GM21423 (cell line): Measurements from ENCODE around the gene CCDC77.

Experiments used
- ATAC-seq: cut with Tn5 transposase; IDR thresholded peaks from one replicate; pipeline ENCODE4 v1.9.1; 2021; ENCODE audit warnings: mild to moderate bottlenecking, moderate library complexity; ENCODE audit not compliant: unreplicated experiment

Gene CCDC77

DNA sequence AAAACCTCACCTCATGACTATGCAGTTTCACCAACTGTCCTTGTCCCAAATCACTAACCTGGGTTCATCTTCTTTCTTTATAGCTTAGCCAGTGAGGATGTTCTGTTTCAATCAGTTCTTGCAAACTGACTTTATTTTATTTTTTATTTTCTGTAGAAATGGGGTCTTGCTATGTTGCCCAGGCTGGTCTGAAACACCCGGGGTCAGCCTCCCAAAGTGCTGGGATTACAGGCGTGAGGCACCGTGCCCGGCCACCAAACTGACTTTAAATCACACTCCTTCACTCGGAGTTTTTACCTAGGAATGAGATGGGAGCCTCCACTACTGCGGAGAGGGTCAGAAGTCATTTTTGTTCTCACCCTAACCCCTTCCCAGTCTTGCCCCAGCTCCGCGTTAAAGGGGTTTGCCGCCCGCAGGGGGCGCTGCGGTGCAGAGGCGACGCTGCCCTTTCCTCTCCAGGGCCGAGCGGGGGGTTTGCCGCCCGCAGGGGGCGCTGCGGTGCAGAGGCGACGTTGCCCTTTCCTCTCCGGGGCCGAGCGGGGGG, 51.3 kb downstream of the CCDC77 start:
- no peak for ATAC-seq

DNA sequence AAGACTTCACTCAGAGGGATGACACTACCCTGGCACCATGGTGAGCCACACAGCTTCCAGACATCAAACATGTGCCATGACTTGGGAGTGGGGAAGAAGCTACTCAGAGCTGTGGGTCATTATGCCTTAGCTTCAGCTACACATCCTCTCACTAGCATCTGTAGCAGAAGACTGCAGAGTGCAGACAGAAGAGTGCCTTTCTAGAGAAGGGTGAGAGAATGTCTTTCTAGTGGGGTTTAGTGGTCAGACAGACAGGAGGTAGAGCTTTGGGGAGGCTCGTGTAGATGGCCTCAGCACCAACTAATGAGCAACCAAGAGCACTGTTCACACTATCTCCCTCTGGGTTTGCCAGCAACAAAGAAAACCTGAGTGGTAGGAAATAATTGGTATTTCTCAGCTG, 53.4 kb downstream of the CCDC77 start:
- ATAC-seq: no peak

DNA sequence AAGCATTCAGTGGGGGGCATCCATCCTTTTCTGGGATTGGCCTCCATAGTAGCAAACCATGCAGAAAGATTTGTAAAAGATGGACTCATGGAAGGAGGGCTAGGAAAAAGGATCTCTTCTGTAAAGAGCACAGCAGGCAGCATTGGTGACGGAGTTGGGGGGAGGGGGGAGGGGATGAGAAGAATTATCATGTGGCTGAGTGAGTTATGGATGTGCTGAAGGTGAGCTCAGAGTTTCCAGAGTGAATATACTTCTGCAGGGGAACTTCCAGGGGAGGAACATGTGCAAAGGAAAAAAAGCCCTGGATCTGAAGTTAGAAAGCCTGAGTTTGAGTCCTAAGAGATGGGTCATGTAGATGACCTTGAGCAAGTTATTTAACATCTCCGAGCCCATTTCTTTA, 54.4 kb downstream of the CCDC77 start:
- ATAC-seq: no peak

DNA sequence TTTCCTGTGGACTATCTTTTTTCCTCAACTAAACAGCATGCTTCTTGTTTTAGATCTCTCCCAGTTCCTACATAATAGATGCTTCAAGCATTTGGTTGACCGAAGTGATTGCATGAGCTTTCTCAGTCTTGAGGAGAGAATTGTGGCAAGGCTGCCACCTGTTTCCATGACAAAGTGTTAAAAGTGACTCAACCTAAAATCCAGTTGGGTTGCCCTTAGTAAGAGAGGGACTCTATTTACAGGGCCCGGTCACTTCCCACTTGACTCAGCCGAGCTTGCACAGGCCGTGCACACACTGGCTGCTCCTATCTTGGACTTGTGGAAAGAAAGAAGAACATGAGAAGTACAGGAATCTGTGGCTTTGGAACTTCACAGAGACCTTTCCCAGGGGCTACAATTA, 56.2 kb downstream of the CCDC77 start:
- no peak for ATAC-seq

DNA sequence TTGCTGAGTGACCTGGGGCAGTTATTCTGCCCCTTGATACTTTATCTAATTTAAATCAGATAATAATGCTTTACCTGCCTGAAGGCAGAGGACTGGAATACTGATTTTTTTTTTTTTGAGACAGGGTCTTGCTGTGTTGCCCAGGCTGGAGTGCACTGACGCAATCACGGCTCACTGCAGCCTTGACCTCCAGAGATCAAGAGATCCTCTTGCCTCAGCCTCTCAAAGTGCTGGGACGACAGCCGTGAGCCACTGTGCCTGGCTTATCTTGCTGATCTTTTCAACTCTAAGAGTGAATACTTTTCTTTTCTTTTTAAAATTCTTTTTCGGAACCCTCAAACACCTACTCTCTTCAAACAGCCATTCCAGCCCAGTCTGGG, 57.6 kb downstream of the CCDC77 start:
- ATAC-seq: no peak

DNA sequence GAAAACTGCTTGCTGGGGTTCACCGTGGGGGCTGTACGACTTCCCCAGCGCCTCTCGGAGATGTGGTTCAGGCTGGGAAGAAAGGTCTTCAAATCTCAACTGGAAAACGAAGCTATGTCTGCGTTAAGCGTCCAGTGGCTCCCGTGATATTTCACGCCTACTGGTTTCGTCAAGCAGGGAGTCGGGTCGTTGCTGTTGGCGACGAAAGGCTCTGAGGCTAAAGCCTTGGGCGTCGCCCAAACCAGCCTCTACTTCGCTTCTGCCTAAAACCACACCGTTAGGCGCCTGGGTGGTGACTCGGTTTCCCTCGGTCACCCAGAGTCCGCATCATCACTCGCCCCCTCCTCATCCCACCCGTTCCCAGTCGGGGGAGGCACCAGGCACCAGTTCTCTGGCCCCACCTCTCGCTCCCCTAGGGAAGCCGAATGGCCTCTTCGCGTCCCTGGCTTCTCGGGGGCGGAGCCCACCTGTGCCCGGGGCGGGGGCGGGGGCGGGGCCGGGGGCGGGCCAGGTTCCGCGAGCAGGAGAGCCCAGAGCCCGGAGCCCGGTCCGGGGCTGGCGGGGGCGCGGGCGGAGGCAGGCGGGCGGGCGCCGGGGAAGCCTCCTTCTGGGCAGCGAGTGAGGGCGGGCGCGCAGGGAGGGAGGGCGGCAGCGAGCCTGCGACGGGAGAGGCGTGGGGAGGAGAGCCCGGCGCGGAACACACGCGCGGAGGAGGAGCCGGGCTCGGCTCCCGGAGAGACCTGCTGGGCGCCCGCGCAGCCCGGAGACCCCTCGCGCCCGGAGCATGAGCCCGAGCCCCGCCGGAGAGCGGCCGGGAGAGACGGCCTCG, 58.2 kb downstream of the CCDC77 start, which contains the start of gene B4GALNT3:
TSS of gene B4GALNT3 (plus strand) at position 510 of the 829 bp plus-strand sequence. CDS start 438 bp downstream, outside the sequence.
- ATAC-seq: no peak

DNA sequence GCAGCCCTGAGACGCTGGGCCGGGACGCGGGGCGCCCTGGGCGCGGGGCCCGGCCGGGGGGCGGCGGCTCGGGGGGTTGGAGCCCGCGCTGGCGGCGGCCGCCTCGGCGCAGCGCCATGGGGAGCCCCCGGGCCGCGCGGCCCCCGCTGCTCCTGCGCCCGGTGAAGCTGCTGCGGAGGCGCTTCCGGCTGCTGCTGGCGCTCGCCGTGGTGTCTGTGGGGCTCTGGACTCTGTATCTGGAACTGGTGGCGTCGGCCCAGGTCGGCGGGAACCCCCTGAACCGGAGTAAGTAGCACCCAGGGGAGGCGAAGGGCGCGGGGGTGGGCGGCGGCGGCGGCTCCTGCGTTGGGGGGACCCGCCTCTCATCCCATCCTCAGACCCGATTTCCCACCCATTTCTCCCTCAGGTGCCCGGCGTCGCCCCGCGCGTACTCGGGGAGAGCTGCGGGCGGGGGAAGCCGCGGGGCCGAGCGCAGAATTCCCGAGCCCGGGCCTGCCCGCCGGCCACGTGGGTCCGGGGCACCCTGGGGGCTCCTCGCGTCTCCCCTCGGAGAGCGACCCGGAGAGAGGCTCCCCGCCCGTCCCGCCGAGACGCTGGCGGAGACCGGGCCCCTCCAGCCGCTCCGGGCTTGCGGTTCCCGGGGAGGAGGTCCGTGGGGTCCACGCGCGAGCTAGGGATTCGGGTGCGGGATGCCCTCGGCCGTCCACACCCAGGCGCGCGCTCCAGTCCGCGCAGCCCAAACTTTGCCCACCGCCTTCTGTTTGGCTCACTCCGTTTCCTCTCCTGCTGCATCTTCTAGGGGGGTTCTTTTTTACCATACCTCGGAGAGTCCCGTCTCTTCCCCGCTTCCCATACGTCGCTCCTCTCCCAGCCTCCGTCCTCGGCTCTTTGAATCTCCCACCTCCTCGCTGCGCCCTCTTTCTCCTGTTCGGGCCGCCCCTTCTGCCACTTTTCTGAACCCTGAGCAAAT, 59.1 kb downstream of the CCDC77 start:
- peak; percentile 46 for ATAC-seq

DNA sequence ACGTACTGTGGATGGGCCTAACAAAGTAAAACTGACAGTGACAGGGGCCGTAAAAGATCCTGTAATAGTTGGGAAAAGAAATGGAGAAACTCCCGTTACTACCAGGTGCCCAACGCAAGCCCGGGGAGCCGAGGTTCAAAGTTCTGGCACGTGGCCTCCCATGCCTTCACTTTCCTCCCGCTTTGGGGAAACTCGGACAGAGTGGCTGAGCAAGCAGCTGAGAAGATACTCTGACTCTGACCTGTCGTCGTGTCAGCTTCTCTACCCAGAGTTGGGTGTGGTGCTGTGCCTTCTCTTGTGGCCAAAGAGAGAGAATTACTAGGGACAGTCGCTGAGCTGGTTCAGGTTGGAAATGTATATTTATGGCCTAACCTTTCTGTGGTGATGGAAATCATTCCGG, 60.0 kb downstream of the CCDC77 start:
- ATAC-seq: no peak

DNA sequence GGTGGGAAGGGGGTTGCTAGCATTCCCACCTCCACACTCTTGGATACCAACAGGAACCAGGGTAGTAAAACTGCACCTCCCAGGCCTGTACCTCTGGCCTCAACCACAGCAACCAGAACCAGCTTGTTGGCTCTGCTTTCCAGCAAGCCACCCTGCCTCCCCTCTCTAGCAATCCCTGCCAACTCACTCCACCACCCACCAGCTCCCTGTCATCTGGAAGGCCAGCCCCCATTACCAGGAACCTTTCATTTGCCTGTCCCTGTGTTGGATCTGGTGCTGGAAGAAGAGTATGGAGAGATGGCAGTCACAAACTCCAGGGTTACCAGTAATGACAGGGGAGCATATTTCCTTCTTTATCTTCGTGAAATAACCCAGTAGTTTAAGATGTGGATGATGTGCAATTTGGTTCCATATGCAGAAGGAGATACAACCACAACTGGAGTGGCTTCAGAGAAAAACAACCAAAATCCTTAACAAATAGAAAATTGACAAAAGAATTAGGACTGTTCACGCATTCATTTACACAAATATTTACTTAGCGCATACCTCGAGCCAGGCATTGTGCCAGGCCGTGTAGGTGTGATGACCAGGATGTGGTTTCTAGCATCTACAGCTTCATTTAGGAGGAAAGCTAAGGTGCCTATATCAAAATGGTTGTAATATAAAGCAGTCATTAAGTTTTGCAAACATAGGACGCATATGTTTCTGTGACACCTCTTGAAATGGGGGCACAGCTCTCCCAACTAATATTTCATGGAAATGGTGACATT, 61.7 kb downstream of the CCDC77 start:
- no peak for ATAC-seq

DNA sequence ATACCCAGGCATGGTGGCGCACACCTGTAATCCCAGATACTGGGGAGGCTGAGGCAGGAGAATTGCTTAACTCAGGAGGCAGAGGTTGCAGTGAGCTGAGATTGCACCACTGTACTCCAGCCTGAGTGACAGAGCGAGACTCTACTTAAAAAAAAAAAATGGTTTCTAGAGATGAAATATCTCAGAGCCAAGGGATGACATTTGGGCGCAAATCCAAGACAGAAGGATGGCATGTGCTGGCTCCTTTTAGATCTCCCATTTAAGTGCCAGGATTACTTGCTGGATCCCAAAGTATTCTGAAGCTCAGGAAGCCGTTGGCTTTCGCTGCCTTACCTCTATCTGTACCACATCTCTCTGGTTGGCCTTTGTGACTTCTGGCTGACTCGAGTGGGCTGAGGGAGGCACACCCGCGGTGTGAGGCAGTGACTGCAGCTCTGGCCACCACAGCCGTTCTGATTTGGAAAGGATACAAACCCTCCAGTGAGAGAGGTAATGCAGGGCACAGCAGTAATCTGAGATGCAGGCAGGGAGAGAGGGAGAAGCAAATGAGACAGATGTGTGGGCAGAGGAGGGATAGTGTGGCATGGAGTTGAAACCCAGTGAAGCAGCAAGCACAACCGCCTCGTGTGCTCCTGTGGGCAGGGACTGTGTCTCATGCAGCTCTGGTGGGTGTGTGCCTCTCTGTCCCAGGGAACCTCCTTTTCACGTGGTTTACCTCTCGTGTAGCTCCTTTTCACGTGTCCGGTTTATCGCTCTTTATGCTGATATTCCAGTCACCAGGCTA, 63.2 kb downstream of the CCDC77 start:
- no peak for ATAC-seq

DNA sequence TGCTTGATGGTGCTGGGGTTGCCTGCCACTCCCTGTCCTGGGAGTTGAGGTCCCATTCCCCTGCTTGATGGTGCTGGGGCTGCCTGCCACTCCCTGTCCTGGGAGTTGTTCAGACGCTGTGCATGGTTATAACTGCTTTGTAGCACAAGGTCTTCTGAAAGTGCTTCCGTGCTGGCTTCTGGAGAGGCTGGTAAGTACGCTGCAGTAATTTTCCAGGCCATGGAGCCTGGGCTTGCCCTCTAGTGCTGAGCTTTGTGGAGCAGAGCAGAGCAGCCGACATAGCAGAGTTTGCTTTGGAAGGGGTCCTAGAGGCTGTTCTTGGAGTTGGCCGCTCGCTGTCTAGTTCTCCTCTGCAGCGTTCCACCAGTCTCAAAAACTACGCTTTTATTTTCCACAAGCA, 64.6 kb downstream of the CCDC77 start:
- ATAC-seq: no peak

DNA sequence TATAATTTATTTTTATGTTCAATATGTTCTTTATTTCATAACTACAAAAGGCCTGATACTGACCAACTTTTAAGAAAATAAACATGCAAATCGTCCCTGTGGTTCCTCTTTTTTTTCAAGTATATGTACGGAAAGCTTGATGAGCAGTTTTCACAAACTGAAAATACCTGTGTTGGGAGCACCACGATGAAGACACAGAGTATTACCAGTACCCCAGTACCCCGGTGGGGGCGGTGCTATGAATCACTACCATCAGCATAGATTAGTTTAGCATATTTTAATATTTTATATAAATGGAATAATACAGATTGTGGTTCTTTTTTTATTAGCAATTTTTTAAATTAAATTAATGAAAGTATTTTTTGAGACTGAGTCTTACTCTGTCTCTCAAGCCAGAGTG, 65.3 kb downstream of the CCDC77 start:
- no peak for ATAC-seq

DNA sequence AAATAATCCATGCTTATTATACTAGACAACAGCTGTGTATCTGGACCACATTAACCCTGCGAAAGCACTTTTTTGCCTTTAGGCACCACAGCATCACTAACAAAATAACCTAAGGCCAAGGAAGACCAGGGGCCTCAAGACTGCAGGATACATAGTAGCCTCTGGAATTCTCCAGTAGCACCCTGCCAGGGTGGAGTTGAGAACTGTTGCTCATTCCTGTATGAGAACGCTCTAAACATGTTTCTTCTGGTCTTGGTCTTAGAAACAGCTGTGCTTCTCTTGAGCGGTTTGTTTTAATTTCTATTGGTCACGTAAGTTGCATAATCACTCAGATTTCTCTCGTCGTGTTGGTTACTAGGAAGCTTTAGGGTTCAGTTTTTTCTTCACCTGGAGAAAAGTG, 66.1 kb downstream of the CCDC77 start:
- ATAC-seq: no peak

DNA sequence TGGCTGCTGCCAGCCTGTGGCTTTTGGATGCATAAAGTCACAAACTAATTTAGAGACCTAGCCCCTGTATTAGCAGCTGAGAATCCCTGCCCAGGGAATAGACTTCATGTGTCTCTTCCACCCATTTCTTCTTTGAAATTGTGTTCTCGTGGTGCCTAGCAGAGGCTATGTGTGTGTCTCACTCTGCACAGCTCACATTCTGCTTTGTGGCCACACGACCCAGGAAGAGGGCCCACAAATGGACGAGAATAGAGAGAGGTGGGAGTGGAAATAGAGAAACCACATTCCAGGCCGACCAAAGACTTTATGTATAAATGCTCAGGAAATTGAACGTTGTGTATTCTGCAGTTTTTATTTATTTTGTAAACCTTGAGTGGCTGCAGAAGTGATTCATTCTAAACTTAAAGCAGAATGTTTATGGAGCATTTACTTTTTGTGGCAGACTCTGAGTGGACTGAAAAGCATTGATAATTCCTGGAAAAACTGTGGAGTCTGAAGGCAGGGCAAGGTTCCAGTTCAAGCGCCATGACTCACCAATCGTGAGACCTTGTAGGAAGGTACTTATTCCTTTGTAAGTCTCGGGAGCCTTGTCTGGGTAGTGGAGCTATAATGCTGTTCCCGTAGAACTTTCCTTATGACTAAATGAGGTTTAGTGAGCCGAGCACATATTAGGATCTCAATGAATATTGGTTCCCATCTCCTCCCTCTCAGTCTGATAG, 67.4 kb downstream of the CCDC77 start:
- no peak for ATAC-seq

DNA sequence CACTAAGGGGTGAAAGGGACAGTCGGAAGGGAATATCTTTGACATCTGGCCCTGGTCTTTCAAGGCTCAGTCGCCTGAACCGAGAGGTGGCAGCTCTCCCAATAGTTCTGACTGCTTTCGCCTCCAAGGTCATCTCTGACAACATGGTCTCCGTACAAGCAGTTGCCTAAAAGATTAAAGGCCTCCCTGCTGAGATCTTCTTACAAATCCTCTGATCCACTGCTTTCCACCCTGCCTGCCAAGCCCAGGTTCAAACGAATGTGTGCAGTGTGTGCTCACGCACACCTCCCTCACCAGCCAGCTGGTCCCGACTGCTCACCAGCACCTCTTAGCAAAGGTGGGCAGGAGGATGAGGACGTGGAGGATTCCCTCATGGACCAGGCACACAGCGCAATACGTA, 68.7 kb downstream of the CCDC77 start:
- ATAC-seq: no peak

DNA sequence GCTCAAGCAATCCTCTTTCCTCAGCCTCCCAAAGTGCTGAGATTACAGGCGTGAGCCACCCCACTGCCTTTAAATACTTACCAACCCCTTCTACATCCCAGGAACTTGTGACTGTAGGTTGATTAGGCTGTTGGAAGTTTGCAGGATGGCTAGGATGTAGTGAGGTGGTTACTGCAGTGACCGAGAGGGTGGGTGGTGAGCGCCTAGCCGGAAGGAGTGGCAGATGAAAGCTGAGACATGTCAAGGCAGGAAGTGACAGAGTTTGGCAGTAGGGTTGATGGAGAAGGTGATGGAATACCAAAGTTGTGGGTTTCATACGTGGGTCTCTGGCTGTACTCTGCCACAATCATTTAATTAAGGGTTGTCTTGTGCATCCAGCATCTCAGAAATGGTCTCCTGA, 71.8 kb downstream of the CCDC77 start:
- no peak for ATAC-seq

DNA sequence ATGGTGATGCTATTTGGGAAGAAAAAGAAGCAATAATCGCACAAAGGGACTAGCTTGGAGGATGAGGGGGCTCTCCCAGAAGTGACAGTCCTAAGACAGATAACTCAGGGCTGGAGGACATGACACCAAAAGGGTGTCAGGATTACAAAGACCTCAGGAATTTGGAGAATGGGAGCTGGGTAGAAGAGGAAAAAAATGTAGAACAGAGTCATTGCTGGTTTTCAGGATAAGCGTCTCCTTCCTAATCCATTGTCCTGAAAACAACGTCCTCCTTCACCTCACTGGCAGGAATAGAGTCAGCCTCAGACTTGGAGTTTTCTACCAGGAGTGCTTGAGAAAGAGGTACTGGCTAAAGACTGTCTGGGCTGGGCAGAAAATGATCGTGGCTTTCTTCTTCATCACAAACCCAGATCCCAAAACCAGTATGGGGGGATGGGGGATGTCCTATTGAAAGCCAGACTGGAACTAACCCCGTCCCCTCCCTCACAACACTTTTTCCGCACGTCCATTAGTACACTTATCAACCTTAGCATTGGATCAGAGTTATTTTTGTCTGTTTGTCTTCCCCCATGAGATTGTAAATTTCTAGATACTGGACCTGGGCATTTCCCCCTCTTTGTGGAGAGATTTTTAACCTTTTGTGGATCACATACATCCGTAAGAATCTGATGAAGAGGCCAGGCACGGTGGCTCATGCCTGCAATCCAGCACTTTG, 72.6 kb downstream of the CCDC77 start:
- no peak for ATAC-seq

DNA sequence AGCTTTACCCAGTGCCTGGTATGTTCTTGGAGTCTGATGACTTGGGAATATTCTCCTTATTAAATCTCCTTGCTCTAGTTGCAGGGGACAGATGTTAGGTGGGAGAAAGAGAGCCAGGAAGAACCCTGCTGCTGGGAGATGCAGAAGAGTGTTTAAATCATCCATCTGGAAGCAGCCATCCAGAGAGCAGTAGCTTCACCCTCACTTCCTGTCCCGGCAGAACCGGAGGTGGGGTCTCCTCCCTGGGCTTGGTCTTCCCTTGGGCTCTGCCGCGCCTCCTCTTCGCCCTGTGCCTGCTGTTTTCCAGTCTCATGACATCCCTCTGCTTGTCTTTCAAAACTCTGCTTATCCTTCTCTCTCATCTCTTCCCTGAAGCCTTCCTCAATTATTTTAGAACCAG, 73.8 kb downstream of the CCDC77 start:
- ATAC-seq: no peak

DNA sequence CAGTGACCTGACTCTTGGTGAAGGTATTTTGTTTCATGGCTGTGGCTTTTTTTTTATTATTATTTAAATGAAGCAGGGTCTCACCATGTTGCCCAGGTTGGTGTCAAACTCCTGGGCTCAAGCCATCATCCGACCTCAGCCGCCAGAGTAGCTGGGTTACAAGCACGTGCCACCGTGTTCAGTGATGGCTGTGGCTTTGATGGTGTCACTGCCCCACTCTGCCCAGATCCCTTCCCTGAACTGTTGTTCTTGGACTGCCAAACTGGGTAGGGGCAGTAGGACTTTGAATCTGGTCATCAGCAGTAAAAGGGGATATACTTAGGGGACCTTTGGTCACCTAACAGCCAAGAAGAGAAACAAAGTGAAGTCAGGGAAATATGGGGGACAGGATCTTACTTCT, 77.7 kb downstream of the CCDC77 start:
- no peak for ATAC-seq
